K562 treated with DMSO at 1 percent for 24 hours (cell line): ENCODE measurements around the gene RPGRIP1. TPM values are rescaled to one million over a fixed set of nuclear protein-coding genes. Genes with fewer than 3 reads are reported as not detected.

Experiments used
- total RNA-seq: library from RNA; unstranded; fragments of 300-600 nt; gene quantifications from 2 replicates; pipeline ENCODE4 v1.2.3, GENCODE V29; 2022; ENCODE audit warnings: low read depth; ENCODE audit not compliant: insufficient read depth

RPGRIP1 gene
- total RNA-seq: 0.76 and 5.4 TPM in 2 replicates

DNA sequence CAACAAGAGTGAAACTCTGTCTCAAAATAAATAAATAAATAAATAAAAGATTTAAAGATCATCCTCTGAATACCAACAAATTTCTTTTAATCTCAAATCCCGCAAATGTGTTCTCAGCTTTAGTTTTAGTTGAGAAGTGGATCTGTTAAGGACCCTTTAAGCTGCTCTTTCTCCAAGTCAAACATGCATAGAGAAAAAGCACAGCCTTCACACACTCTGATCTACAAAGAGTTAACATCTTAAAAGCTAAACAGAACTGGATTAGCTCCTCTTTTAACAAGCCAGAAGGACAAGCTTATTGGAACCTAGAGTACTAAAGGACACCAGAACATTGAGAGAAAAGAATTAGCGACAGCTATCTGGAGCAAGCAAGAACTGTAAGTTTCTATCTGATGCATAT lies at the start of gene RPGRIP1:
Gene RPGRIP1, plus strand, starts transcription at position 301 of the 400 bp plus-strand sequence. CDS start 7,894 bp downstream, outside the sequence.

DNA sequence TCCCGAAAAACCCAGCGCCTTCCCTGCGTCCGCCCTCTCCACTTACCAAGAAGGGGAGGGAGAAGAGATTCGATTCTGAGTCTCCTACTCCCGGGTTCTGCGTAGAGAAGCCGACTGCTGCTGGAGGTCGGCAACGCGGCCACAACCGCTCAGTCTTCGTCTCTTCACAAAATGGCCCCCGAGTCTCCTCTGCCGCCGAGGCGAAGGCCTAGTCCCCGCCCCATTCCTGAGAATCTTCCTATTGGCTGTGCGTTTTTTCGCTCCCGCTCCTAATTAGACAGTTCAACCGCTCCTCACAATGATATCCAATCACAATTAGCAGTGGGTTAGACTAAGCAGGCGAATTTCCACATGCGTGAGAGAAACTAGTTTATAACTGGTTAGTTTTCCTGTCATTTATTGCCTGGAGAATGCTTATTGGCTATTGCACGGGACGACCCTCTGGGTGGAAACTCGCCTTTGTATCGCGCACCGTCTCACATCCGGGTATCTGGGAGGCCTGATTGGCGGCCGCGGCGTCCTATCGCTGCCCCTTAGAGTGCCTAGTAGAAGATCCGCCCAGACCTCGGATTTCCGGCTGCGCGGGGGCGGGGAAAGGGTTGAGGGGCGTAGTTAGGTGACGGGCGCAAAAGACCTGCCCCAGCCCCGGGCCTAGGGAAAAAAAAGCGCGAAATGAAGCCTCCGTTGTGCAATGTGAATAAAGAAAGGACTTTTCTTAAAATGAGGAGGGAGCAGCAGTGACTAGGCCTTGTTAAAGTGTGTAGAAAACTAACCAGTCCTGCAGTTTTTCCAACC lies 10.4 kb upstream of the RPGRIP1 start, which contains the start of gene HNRNPC:
Gene HNRNPC, minus strand, starts transcription at position 191 of the 795 bp plus-strand sequence. CDS start 35,249 bp downstream, outside the sequence.

Other genes with a start within 250 kb of the RPGRIP1 start
- gene TPPP2, start 249.9 kb upstream of the RPGRIP1 start, total RNA-seq: not detected in 2 replicates
- not detected in 2 replicates for gene RNASE13, start 245.3 kb upstream of the RPGRIP1 start, total RNA-seq
- gene RNASE7, start 237.7 kb upstream of the RPGRIP1 start, total RNA-seq: not detected in 2 replicates
- gene RNASE8, start 222.3 kb upstream of the RPGRIP1 start, total RNA-seq: not detected in 2 replicates
- 8.7 and 10.2 TPM in 2 replicates for gene ARHGEF40, start 209.8 kb upstream of the RPGRIP1 start, total RNA-seq
- 18.6 and 25.2 TPM in 2 replicates for gene ZNF219, start 181.4 kb upstream of the RPGRIP1 start, total RNA-seq
- gene TMEM253, start 179.0 kb upstream of the RPGRIP1 start, total RNA-seq: 0.72 TPM in 1 of 2 replicates, not detected in the other
- not detected in 2 replicates for gene OR5AU1, start 124.0 kb upstream of the RPGRIP1 start, total RNA-seq
- gene HNRNPC, start 10.6 kb upstream of the RPGRIP1 start, total RNA-seq: 425 and 459 TPM in 2 replicates
- 36.5 and 41.5 TPM in 2 replicates for gene SUPT16H, start 103.9 kb downstream of the RPGRIP1 start, total RNA-seq
- 38.0 and 43.2 TPM in 2 replicates for gene CHD8, start 176.0 kb downstream of the RPGRIP1 start, total RNA-seq
- 9.7 and 9.8 TPM in 2 replicates for gene RAB2B, start 196.9 kb downstream of the RPGRIP1 start, total RNA-seq
- gene TOX4, start 197.1 kb downstream of the RPGRIP1 start, total RNA-seq: 25.3 and 26.5 TPM in 2 replicates
- gene METTL3, start 231.3 kb downstream of the RPGRIP1 start, total RNA-seq: 31.5 and 32.4 TPM in 2 replicates
- 23.8 and 27.0 TPM in 2 replicates for gene SALL2, start 246.3 kb downstream of the RPGRIP1 start, total RNA-seq